DMS114 treated with DMSO at 0.1 percent for 48 hours (cell line): ENCODE data around the gene NFIC.
"Not testable (repeated sequence)": the region's sequence is repeated elsewhere in the genome, so short reads cannot be mapped to it uniquely, and the experiment has no call there.

Experiments used
- DNase-seq: peaks from one replicate; lab custom pipeline; 2025; ENCODE audit not compliant: unreplicated experiment; lab: John Stamatoyannopoulos, UW

Gene NFIC

DNA sequence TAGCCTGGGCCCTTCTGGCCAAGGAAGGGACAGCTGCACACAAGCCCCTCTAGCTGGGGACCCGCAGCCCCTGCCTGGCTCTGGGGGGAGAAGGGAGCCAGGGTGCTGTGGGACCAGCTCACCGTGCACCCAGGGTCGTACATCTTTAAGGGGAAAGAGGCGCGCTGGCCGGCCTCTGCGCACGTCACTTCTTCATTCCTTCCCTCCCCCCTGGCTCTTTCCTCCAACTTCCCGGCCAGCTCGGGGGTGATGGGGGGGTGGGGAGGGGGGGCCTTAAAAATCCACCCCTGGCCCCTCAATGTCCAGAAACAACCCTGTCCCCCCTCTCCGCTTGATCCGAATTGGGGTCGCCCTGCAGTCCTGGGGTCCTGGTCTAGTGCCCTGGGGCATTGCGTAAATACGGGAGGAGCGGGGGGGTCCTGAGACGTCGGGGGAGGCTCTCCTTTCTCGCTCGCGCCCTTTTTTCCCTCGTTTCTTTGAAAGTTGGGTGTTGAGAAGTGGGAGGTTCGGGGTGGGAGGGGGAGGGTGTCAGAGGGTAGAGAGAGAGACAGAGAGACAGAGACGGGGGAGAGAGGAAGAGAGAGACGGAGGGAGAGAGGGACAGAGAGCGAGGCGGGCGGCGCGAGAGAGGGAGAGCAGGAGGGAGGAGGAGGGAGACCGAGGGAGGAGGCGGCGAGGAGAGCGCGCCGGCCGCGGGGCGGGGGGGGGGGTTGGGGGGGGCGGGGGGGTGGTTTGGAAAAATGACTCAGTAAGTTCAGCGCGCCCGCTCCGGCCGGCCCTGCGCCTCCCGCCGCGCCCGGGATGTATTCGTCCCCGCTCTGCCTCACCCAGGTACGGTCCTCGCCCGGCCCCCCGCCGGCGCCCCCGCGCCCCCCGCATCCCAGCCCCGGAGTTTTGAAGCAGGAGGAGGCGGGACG is at the start of gene NFIC:
Gene NFIC (plus strand): TSS at position 748 of the 917 bp plus-strand sequence. CDS start 54 bp downstream, at position 802.
- DNase-seq, result no peak

DNA sequence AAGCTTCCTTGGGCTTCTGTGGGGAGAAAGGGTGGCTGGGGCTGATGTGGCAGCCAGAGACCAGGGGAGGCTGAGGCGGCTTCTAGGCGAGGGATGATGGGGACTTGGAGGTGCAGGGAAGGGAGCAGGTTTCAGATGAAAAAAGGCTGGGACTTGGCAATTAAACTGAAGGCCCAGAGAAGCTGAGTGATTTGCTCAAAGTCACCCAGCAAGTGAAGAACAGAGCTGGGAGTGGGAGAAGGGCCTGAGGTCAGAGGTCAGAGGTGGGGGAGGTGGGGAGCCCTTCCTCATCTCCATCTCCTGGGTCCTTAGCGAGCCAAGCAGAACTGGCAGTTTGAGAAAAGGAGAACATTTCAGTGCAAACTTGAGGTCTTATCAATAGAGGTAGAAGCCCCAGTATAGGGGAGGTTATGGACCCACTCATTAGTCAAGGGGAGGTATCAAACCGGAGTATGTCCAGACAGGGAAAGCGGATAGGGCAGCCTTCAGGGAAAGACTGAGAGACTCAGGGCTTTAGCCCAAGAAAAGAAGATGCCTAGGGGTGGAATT is 49.6 kb upstream of the NFIC start:
- no peak for DNase-seq

DNA sequence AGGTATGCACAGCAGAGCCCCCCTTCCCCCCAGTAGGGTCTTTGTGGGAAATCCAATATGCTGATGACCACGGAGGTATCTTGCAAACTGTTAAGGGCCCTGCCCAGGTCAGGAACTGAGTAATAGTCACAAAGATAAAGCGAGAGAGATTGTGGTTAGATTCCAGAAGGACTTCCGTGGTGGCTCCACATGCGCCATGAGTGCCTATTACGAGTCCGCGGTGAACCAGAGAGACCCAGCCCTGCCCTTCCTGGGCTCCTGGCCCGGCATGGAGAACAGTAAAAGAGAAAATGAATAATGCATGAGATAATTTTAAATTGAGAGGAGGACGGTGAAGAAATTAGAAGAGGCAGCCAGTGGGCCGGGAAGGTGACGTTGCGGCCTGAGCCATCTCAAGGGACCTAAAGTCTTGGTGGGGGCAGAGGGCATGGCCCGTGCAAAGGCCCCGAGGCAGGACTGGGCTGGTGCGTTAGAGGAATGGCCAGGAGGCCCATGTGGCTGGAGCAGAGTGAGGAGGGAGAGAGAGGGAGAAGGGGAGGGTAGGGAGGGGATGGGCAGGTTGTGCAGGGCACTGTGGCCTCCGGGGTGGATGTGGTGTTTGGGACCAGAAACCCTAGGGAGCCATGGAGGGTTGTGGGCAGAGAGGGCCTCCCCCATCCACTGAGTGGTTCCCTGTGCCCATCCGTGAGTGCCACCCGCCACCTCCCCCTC is 46.6 kb upstream of the NFIC start:
- DNase-seq, result no peak

DNA sequence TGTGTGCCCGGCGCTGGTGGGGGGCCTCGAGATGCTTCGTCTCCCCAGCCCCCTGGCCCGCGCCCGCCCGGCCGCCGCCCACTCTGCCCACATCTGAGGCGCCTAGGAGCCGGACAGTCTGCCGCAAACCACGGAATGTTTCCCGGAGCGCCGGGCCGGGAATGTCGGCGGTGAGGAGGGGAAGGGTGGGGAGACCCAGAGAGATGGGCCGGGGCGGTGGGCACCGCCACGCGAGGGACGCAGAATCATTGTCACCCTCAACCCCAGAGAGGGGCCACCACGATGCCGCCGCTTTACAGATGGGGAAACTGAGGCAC is 46.1 kb upstream of the NFIC start:
- DNase-seq, result no peak

DNA sequence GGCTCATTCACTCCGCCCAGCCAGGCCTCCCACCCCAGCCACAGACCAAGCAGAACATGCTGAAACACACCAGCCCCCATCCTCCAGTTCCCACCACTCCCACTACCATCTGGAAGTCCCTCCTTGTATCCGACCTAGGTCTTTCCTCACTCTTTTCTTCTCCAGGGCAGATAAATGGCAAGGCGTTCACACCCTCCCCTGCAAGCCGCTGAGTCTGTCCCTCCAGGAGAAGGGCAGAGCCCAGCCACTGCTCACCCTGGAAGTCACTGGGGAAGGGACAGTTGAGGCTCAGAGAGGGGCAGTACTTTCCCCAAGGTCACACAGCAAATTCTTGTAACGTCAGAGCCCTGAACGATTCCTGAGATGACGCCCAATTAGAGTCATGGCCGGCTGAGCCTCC is 45.5 kb upstream of the NFIC start:
- DNase-seq, result no peak

DNA sequence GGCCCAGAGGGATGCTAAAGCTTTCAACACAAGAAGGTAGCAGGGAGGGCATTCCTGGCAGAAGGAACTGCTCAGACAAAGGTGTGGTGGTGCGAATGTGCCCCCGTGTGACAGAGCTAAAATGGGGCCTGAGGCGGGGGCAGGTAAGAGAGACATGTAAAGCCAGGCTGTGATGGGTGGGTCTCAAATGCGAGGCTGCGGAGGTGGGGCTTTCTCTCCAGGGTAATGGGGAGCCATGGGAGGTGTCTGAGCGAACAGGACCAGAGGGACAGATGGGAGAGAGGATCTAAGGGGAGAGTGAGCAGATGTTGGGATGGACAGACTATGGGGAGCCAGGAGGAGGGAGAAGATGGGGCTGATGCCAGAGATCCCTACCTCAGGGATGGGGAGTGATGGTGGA is 44.7 kb upstream of the NFIC start:
- DNase-seq, result no peak

DNA sequence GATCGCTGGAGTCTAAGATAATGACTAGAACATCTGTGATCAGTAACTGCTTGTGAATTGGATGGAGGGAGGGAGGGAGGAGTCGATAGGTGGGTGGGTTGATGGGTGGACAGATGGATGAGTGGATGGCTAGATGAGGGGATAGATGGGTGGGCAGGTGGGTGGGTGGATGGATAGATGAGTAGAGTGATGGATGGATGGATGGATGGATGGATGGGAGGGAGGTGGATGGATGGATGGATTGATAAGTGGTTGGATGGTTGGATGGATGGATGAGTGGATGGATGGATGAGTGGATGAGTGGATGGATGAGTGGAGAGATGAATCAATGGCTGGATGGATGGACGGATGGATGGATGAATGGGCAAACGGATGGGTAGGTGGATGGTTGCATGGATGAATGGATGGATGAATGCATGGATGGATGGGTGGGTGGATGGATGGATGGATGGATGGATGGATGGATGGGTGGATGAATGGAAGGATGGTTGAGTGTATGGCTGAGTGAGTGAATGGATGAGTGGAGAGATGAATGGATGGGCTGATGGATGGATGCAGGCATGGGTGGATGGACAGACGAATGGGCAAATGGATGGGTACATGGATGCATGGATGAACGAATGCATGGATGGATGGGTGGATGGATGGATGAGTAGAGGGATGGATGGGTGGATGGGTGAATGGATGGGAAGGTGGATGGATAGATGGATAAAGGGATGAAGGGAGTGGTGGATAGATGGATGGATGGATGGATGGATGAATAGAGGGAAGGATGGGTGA is 44.0 kb upstream of the NFIC start:
- DNase-seq, result no peak

DNA sequence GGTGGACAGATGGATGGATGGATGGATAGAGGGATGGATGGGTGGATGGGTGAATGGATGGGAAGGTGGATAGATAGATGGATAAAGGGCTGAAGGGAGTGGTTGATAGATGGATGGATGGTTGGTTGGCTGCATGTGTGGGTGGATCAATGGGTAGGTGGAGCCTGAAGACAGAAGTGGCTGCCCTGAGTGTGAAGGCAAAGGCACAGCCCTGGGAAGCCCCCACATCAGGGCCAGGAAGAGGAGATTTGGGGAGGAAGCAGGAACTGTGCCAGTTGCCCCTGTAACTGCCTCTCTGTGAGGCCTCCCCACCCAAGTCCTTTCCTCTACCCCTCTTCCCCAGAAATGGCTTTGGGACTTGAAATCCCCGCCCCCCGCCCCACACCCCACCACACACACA is 43.4 kb upstream of the NFIC start:
- DNase-seq, result no peak

DNA sequence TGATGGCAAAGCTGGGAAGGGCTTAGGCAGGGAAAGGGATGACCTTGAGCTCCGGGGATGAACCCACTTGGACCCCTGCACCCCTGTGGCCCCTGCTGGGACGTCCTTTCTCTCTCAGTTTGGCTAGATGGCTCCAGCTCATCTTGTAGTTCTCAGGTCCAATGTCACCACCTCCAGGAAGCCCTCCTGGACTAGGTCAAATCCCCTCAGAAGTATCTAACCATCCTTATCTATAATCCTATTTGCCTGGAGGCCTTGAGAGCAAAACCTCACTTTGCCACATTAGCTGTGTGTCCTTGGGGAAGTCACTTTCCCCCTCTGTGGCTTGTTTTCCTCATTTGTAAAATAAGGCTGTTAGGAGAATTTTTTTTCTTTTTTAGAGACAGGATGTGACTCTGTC is 42.7 kb upstream of the NFIC start:
- no peak for DNase-seq

DNA sequence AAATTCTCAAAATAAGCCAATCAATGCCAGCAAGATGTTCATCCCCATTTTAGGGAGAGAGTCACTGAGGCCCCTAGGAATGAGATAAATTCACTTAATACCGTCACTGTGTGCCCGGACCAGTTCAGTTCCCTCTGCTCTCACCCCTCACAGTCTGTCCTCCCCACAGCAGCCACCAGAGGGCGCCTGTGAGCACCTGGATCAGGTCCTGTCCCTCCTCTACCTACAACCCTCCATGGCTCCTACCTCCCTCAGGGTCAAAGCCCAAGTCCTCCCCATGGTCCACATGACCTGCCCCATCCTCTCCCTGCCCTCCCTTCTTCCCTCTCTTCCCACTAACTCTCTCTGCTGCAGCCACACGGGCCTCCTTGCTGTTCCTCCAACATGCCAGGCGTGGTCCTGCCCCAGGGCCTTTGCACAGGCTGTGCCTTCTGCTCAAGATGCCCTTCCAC is 42.0 kb upstream of the NFIC start:
- DNase-seq, result no peak

DNA sequence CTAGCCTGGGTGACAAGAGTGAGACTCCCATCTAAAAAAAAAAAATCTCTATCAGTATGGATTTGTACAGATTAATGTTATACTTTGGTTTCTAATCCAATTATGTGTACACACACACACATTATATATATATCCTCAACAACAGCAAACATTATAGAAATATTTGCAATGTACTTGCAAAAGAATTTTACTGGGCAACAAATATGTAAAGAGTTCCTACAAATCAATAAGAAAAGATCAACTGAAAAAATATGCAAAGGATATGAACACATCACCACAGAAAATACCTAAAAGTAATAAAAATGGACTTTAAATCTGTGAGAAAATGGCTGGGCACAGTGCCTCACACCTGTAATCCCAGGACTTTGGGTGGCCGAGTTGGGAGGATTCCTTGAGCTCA is 40.9 kb upstream of the NFIC start:
- DNase-seq, result no peak

DNA sequence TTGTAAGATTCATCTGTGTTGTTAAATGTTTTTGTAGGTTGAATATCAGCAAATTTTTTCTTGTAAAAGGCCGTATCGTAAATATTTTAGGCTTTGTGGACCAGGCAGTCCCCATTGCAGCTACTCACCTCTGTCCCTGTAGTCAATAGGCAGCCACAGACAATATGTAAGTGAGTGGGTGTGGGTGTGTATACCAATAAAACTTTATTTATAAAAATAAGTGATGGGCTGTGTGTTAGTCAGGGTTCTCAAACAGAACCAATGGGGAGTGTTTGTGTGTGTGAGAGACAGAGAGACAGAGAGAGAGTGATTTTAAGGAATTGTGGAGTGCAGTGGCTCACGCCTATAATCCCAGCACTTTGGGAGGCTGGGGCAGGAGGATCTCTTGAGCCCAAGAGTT is 37.6 kb upstream of the NFIC start:
- DNase-seq, result no peak

DNA sequence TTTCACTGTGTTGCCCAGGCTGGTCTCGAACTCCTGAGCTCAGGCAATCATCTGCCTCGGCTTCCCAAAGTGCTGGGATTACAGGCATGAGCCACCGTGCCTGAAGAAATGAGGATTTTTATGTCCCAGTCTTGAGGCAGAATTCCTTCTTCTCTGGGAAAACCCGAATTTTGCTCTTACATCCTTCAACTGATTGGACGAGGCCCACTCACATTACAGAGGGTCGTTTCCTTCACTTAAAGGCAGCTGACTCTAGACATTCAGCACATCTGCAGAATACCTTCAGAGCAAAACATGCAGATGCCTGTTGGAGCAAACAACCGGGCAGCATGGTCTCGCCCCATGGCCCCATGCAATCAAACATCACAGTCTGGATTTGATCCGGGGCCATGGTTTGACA is 36.3 kb upstream of the NFIC start:
- DNase-seq, result no peak

DNA sequence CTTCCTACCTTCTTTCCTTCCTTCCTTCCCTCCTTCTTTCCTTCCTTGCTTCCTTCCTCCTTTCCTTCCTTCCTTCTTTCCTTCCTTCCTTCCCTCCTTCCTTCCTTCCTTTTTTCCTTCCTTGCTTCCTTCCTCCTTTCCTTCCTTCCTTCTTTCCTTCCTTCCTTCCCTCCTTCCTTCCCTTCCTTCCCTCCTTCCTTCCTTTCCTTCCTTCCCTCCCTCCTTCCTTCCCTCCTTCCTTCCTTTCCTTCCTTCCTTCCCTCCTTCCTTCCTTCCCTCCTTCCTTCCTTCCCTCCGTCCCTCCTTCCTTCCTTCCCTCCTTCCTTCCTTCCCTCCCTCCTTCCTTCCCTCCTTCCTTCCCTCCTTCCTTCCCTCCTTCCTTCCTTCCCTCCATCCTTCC is 34.2 kb upstream of the NFIC start:
- DNase-seq, result not testable (repeated sequence)

DNA sequence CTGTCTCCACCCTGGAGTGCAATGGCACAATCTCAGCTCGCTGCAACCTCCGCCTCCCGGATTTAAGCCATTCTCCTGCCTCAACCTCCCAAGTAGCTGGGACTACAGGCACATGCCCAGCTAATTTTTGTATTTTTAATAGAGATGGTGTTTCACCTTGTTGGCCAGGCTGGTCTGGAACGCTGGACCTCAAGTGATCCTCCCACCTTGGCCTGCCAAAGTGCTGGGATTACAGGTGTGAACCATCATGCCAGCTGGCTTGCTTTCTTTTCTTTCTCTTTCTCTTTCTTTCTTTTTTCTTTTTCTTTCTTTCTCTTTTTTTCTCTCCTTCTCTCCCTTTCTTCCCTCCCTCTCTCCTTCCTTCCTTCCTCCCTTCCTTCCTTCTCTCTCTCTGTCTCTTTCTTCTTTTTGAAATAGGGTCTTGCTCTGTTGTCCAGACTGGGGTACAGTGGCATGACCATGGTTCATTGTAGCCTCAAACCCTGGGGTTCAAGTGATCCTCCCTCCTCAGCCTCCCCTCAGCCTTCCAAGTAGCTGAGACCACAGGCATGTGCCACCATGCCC is 33.3 kb upstream of the NFIC start:
- no peak for DNase-seq

DNA sequence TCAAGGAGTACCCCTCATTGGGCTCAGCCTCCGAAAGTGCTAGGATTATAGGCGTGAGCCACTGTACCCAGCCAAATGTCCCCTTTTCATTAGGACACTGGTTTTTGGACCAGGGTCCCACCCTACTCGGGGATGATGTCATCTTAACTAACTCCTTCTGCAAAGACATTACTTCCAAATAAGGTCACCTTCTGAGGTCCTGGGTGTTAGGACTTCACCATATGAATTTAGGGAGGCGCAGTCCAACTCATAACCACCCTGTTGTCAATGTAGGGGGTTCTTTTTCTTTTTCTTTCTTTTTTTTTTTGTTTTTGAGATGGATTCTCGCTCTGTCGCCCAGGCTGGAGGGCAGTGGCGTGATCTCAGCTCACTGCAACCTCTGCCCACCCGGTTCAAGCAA is 32.7 kb upstream of the NFIC start:
- no peak for DNase-seq

DNA sequence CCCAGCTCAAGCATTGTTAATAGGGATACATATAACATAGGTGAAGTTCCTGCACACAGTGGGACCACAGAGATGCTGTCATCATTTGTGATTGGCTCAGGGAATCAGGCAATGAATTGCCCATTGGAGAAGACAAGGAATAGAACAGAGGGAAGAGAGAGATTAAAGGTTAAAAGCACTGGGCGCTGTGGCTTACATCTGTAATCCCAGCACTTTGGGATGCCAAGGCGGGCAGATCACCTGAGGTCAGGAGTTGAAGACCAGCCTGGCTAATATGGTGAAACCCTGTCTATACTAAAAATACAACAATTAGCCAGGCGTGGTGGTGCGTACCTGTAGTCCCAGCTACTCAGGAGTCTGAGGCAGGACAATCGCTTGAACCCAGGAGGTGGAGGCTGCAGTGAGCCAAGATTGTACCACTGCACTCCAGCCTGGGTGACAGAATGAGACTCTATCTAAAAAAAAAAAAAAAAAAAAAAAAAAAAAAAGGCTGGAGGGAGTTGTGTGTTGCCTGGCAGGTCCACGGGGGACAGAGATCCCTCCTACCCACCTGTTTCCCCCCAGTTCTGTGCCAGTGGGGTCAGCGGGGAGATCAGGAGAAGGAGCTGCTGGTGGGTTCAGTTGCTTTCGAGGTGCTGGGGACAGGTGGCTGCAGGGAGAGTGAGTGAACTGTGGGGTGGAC is 31.5 kb upstream of the NFIC start:
- DNase-seq, result not testable (repeated sequence)

DNA sequence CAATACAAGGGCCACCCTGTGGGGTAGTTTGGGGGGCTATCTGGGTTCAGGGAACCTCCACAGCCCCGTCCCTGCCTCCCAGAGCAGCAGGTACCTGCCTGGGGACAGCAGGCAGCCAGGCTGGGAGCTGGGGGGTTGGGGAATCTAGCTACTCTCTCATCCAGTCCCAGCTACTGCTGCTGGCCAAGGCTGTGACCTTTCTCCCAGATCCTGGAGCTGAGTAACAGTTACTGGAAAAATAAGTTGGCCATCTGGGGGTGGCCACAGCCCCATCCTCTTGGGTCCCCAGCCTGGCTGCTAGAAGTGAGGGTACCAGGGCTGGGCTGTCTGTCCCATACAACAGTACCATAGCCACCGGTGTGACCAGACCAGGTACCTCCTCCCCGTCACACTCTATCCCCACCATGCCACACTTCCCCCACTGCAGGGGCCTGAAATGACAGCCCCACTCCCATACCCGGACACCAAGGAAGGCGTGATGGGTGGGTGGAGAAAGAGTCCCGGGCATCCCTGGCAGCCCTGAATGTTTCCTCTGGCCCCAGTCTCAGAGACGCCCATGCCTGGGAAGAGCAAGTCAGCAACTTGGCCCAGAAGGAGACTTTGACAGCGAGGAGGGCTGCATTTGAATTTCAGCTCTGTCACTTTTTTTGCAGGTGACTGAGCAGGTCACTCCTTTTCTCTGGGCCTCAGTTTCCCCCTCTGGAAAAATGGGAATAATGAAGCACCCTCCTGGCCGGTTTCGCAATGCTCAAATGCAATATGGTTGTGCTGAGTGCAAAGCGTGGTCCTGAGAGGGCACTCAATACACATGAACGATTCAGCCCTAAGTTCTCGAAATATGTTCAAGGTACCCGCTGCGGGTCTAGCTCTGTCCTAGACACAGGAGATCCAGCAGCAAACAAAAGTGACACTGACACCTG is 30.7 kb upstream of the NFIC start:
- no peak for DNase-seq

DNA sequence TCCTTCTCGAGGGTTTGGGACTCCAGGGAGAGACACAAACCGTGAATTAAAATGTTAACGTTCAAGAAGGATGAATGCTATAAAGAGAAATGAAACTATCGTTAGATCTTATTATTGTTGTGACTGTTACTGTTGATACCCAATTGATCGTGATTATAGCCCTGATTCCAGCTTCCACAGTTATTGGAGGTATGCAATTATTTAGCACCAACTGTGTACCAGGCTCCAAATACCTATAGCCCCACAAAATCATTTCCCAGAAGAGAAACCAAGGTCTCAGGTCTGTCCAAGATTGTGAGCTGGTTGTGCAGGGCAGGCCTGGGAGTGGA is 30.1 kb upstream of the NFIC start:
- no peak for DNase-seq
